K562 (cell line): Measurements from ENCODE around the gene ADGRL3. TPM values are rescaled to one million over a fixed set of nuclear protein-coding genes. Genes with fewer than 3 reads are reported as not detected.

Experiments used
- ATAC-seq: fragments of 200-7000 bp; cut with Tn5 transposase; 3 replicates; pipeline ENCODE4 v1.9.1; 2020; ENCODE audit warnings: moderate library complexity
- BruUV-seq: library from RNA; stranded (reverse); fragments of 400-500 nt; replicated peaks from 2 replicates; lab custom pipeline; 2021; lab: Mats Ljungman, UMichigan
- CTCF ChIA-PET: fragments of 300-600 bp; formaldehyde crosslinking; extraction: SDS; loops from one replicate; lab custom pipeline; 2021; ENCODE audit warnings: low intra/inter-chr PET ratio; lab: Yijun Ruan, JAX
- POLR2A ChIA-PET: fragments of 300-600, 350-650 bp; sonication (Branson Sonifier 250); formaldehyde crosslinking; extraction: SDS; loops from one replicate; lab custom pipeline; 2021; ENCODE audit warnings: antibody characterized with exemption, inconsistent platforms; lab: Yijun Ruan, JAX
- DNase-seq, 4 experiments: peaks; one replicate each; pipeline versions ENCODE4 v3.0.0 to v3.0.0-alpha.2; 2011 to 2018; ENCODE audit warnings: low spot score in 3 of 4, mixed read lengths in 3 of 4; ENCODE audit errors: extremely low read depth in 1 of 4
- FAIRE-seq: peaks from 2 replicates; lab custom pipeline; 2011; peaks lifted over from hg19 to GRCh38; lab: Jason Lieb, UNC
- H2AFZ ChIP-seq: 2 replicates; pipeline ENCODE4 v1.6.0; 2011; ENCODE audit warnings: low read depth, low read length, control low read depth, inconsistent platforms
- H3K27ac ChIP-seq: fragments of 200-600 bp; 3 replicates; pipeline ENCODE4 v1.8.0; 2011; ENCODE audit warnings: low read depth, mild to moderate bottlenecking, control low read depth, inconsistent platforms, low read length, moderate library complexity, mixed read lengths; ENCODE audit errors: extremely low read depth
- H3K27me3 ChIP-seq, 2 experiments: fragments of 300-600 bp in 1 of 2; 2 replicates in 1 of 2; 3 replicates in 1 of 2; pipeline versions ENCODE4 v1.6.0 to v1.8.0; 2011; ENCODE audit warnings: inconsistent platforms in 2 of 2, low read length in 2 of 2, mild to moderate bottlenecking in 1 of 2, mixed read lengths in 1 of 2, moderate library complexity in 1 of 2; ENCODE audit not compliant: control insufficient read depth in 2 of 2, insufficient read depth in 2 of 2
- H3K36me3 ChIP-seq: fragments of 300-600 bp; 3 replicates; pipeline ENCODE4 v1.8.0; 2011; ENCODE audit warnings: mild to moderate bottlenecking, low read length, inconsistent platforms; ENCODE audit not compliant: control insufficient read depth, insufficient read depth
- H3K4me1 ChIP-seq, 2 experiments: fragments of 200-600 bp in 1 of 2; replicated peaks in 1 of 2; 2 replicates in 1 of 2; 3 replicates in 1 of 2; pipeline versions ENCODE4 v1.5.1 to v1.8.0; 2011; ENCODE audit warnings: inconsistent platforms in 2 of 2, low read length in 2 of 2, mild to moderate bottlenecking in 1 of 2, mixed read lengths in 1 of 2, moderate library complexity in 1 of 2; ENCODE audit not compliant: control insufficient read depth in 2 of 2, insufficient read depth in 2 of 2
- H3K4me2 ChIP-seq: 2 replicates; pipeline ENCODE4 v1.6.1; 2011; ENCODE audit warnings: low read length, control low read depth, inconsistent platforms, mixed read lengths; ENCODE audit not compliant: insufficient read depth
- H3K4me3 ChIP-seq: fragments of 200-600 bp; sonication (generic), shearing (Covaris generic); 2 replicates; pipeline ENCODE4 v1.5.1; 2016; ENCODE audit warnings: control low read depth, inconsistent platforms
- H3K79me2 ChIP-seq: fragments of 200-600 bp; 3 replicates; pipeline ENCODE4 v1.8.0; 2011; ENCODE audit warnings: low read length, inconsistent platforms; ENCODE audit not compliant: control insufficient read depth, insufficient read depth
- H3K9ac ChIP-seq, 2 experiments: 2 replicates each; pipeline versions ENCODE4 v1.6.0 to v1.6.1; 2011; ENCODE audit warnings: low read depth in 2 of 2, low read length in 2 of 2, control low read depth in 1 of 2, inconsistent platforms in 1 of 2, mild to moderate bottlenecking in 1 of 2, mixed read lengths in 1 of 2; ENCODE audit not compliant: insufficient read depth in 1 of 2
- H3K9me1 ChIP-seq: one replicate; pipeline ENCODE4 v1.6.0; 2011; ENCODE audit warnings: inconsistent platforms, mild to moderate bottlenecking, low read length, moderate library complexity; ENCODE audit not compliant: control insufficient read depth, insufficient read depth
- H3K9me3 ChIP-seq: replicated peaks from 2 replicates; pipeline ENCODE4 v1.5.1; 2011; ENCODE audit warnings: low read depth, low read length, inconsistent platforms; ENCODE audit not compliant: control insufficient read depth, insufficient read depth
- H4K20me1 ChIP-seq: replicated peaks from 2 replicates; pipeline ENCODE4 v1.6.1; 2011; ENCODE audit warnings: low read length, inconsistent platforms, mixed read lengths; ENCODE audit not compliant: control insufficient read depth, insufficient read depth
- ATF7 ChIP-seq: fragments of 450-650 bp; IDR thresholded peaks from 2 replicates; pipeline ENCODE4 v1.7.1; 2014; ENCODE audit warnings: mild to moderate bottlenecking, moderate library complexity
- BMI1 ChIP-seq: fragments of 150-350 bp; IDR thresholded peaks from 2 replicates; pipeline ENCODE4 v1.6.1; 2014; ENCODE audit warnings: low read length
- CHD1 ChIP-seq: fragments of 200-600 bp; sonication (generic); IDR thresholded peaks from one replicate; pipeline ENCODE4 v1.6.1; 2012; ENCODE audit warnings: mild to moderate bottlenecking, moderate library complexity, low read length, inconsistent platforms
- ILK ChIP-seq: fragments of 450-650 bp; IDR thresholded peaks from 2 replicates; pipeline ENCODE4 v1.6.1; 2016; ENCODE audit warnings: missing genetic modification characterization, low read depth, mild to moderate bottlenecking, missing compliant biosample characterization, moderate library complexity, borderline replicate concordance
- NONO ChIP-seq, 2 experiments: fragments of 200-400 bp in 1 of 2; fragments of 450-650 bp in 1 of 2; formaldehyde crosslinking in 1 of 2; IDR thresholded peaks; 2 replicates each; pipeline ENCODE4 v1.6.1; 2017; ENCODE audit warnings: low read depth in 2 of 2, mild to moderate bottlenecking in 2 of 2, moderate library complexity in 2 of 2, low read length in 1 of 2
- XRCC4 ChIP-seq: IDR thresholded peaks from one replicate; pipeline ENCODE4 v1.6.1; 2011; ENCODE audit not compliant: insufficient read depth, insufficient read length; ENCODE audit errors: extremely low read depth
- ZBTB43 ChIP-seq: sonication (generic); formaldehyde crosslinking; IDR thresholded peaks from 2 replicates; pipeline ENCODE4 v1.8.0; 2023; ENCODE audit warnings: mild to moderate bottlenecking, missing genetic modification reagents
- ZBTB8A ChIP-seq: fragments of 450-650 bp; IDR thresholded peaks from 2 replicates; pipeline ENCODE4 v1.6.1; 2018; ENCODE audit warnings: mild to moderate bottlenecking, moderate library complexity; ENCODE audit not compliant: partially characterized antibody
- ZNF780A ChIP-seq: fragments of 250-450 bp; sonication (Bioruptor Pico); IDR thresholded peaks from 2 replicates; pipeline ENCODE4 v1.5.0; 2021; ENCODE audit warnings: mild to moderate bottlenecking
- WGBS: fragments of 100-300 bp; shearing (Covaris generic); methylation state at CpG from one replicate; pipeline ENCODE4 v1.1.6; 2016; ENCODE audit warnings: low coverage, mixed read lengths; ENCODE audit not compliant: insufficient coverage; ENCODE audit errors: missing lambda C conversion rate; 5-methylcytosine and 5-hydroxymethylcytosine counted together
- in situ Hi-C: fragments of 300-500 bp; cut with MboI; formaldehyde crosslinking; loops from 4 replicates; pipeline ENCODE4 v1.15.0; 2018; ENCODE audit warnings: inconsistent platforms, mixed read lengths
- intact Hi-C: fragments of 100-400 bp; cut with micrococcal nuclease; formaldehyde crosslinking; loops from 2 replicates; pipeline ENCODE4 v1.14.2; 2022
- polyA plus RNA-seq, 8 experiments: library from polyadenylated mRNA; depleted of rRNA in 4 of 8; stranded (reverse) in 5 of 8; unstranded in 3 of 8; fragments of >200 nt; fragmentation: Nextera tagmentation in 2 of 8; fragmentation: Illumina TruSeq in 1 of 8; extraction: Ambion mirVana in 2 of 8; extraction: Trizol in 1 of 8; gene quantifications; 2 replicates each; pipeline versions ENCODE4 v1.2.1 to v1.2.3, GENCODE V29; 2011 to 2014; ENCODE audit warnings: inconsistent platforms in 1 of 8, missing spikeins in 1 of 8
- total RNA-seq, 7 experiments: library from RNA; depleted of rRNA in 6 of 7; stranded (reverse); fragments of >200 nt in 6 of 7; fragmentation: Illumina TruSeq in 2 of 7; extraction: Trizol in 2 of 7; gene quantifications; 2 replicates each; pipeline versions ENCODE4 v1.2.1 to v1.2.3, GENCODE V29; 2011 to 2021; ENCODE audit warnings: low replicate concordance in 1 of 7

The ADGRL3 gene
- total and polyA plus RNA-seq, 9 of the 15 experiments (the other 6 are each of a cell fraction or from before 2014, with no cell fraction given): 0.03 to 0.14 (median 0.04) TPM; not detected in 2

DNA sequence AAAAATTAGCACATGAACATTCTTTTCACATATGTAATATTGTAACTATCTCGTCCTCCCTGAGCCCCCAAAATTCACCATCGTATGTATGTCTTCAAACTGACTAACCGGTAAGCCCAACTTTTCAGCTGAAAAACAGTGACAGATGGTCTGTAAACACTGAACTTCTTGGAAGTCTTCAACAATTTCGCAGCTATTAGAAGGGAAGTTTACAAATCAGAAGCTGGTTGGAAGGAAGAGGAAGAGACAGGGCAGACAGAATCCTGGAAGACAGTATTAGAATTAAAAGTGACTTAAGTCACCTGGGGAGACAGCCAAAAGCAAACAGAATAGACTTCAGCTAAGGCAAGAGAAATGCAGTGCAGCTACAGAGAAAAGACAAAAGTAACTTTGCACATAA, 858.4 kb downstream of the ADGRL3 start:
- no peak for DNase-seq
- ChIA-PET POLR2A (no interaction called here), CTCF (no interaction called here)
- H3K4me1 ChIP-seq: no peaks in the 10 kb centered on the region
- BruUV-seq: no TSS peak
- H3K27me3 ChIP-seq: no peaks in the 10 kb centered on the region
- H3K4me3 ChIP-seq: no peak overlapping the region
- H3K79me2 ChIP-seq: no peaks in the 10 kb centered on the region
- 0% methylated on average over 4 of the region's 4 CpGs for WGBS
- no peak overlapping the region for H3K27ac ChIP-seq
- H3K9me1 ChIP-seq: no peaks in the 10 kb centered on the region
- in situ Hi-C loops: no loop called here
- H3K9me3 ChIP-seq: no peaks in the 10 kb centered on the region
- TF ChIP-seq XRCC4 (no peak), ZNF780A (no peak), CHD1 (no peak), BMI1 (no peak), ILK (tag) (no peak), ZBTB8A (no peak), ATF7 (no peak), NONO (IDR thresholded peaks at IDR 0.05; ENCODE audit: low read depth in 2 of 2, low read length in 1 of 2) (no peak), ZBTB43 (no peak)
- TF ChIP-seq, all 486 proteins: peak for 0
- no peak for ATAC-seq
- H3K4me2 ChIP-seq: no peak overlapping the region
- no peak for FAIRE-seq
- intact Hi-C loops: no loop called here
- H4K20me1 ChIP-seq: no peaks in the 10 kb centered on the region
- H3K36me3 ChIP-seq: no peaks in the 10 kb centered on the region
- no peak overlapping the region for H3K9ac ChIP-seq
- no peak overlapping the region for H2AFZ ChIP-seq
